Tibial artery (tissue), 4 donors: ENCODE results near the gene NXNL1.

Experiments
- DNase-seq, 2 donors: peaks; one replicate each; pipeline ENCODE4 v3.0.0-alpha.2; 2019
- H3K27ac ChIP-seq, 2 donors: fragments of 200-600 bp; sonication (generic) in 1 of 2; 1 replicate in 1 of 2; 2 replicates in 1 of 2; pipeline ENCODE4 v1.5.1; 2018 to 2019; ENCODE audit warnings: mild to moderate bottlenecking in 1 of 2
- H3K27me3 ChIP-seq, 2 donors: fragments of 200-600 bp; sonication (generic) in 1 of 2; one replicate each; pipeline versions ENCODE4 v1.5.1 to v1.6.0; 2016 to 2019
- H3K36me3 ChIP-seq, 3 donors: fragments of 200-600 bp; sonication (generic) in 2 of 3; one replicate each; pipeline ENCODE4 v1.5.1; 2016 to 2019; ENCODE audit warnings: mild to moderate bottlenecking in 2 of 3
- H3K4me1 ChIP-seq, 4 donors: fragments of 200-600 bp; sonication (generic) in 2 of 4; 1 replicate in 3 of 4; 2 replicates in 1 of 4; pipeline ENCODE4 v1.5.1; 2016 to 2019
- H3K4me3 ChIP-seq, 2 donors: fragments of 200-600 bp; sonication (generic) in 1 of 2; 1 replicate in 1 of 2; 2 replicates in 1 of 2; pipeline ENCODE4 v1.5.1; 2018 to 2019; ENCODE audit warnings: mild to moderate bottlenecking in 2 of 2
- H3K9me3 ChIP-seq, 3 donors: fragments of 200-600 bp; sonication (generic) in 1 of 3; one replicate each; pipeline ENCODE4 v1.5.1; 2016 to 2019
- intact Hi-C: fragments of 100-400 bp; cut with DNase I; formaldehyde crosslinking; loops from one replicate; pipeline ENCODE4 v1.15.0; 2023; ENCODE audit warnings: low total_unique reads
- TF ChIP-seq, protein P1 (sequence below), 2 experiments: fragments of 200-600 bp in 1 of 2; fragments of 450-650 bp in 1 of 2; IDR thresholded peaks; one replicate each; pipeline ENCODE4 v1.5.1; 2017 to 2019; ENCODE audit warnings: antibody characterized with exemption in 2 of 2, mild to moderate bottlenecking in 1 of 2, moderate library complexity in 1 of 2

Gene NXNL1

DNA sequence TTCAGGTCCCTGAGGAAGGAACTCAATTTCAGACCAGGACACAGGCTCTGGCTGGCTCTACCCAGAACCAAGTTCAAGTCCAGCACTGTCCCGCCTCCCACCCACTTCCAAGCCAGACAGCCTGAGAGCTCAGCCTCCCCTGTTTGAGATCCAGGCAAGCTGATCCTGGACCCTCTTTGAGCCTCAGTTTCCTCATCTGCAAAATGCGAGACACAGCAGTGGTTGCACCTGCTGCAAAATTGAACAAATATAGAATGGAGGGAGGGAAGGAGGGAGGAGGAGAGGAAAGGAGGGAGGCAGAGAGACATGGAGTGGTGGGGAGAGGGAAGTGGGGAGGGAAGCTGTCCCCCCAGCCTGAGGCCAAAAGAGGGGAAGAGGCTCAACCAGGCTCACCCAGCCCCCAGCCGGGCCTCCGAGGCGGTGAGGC, 13.0 kb downstream of the NXNL1 start:
- intact Hi-C loops, result no loop called here
- peak overlapping the region in 1 of 2 donors; percentile 51 for H3K4me3 ChIP-seq
- H3K4me1 ChIP-seq, result peaks cover 0 to 14% (median 8%) of the 10 kb centered on the region in 4 donors
- no peaks in the 10 kb centered on the region for H3K36me3 ChIP-seq
- no peaks in the 10 kb centered on the region for H3K9me3 ChIP-seq
- no peak for DNase-seq
- TF ChIP-seq, protein P1, sequence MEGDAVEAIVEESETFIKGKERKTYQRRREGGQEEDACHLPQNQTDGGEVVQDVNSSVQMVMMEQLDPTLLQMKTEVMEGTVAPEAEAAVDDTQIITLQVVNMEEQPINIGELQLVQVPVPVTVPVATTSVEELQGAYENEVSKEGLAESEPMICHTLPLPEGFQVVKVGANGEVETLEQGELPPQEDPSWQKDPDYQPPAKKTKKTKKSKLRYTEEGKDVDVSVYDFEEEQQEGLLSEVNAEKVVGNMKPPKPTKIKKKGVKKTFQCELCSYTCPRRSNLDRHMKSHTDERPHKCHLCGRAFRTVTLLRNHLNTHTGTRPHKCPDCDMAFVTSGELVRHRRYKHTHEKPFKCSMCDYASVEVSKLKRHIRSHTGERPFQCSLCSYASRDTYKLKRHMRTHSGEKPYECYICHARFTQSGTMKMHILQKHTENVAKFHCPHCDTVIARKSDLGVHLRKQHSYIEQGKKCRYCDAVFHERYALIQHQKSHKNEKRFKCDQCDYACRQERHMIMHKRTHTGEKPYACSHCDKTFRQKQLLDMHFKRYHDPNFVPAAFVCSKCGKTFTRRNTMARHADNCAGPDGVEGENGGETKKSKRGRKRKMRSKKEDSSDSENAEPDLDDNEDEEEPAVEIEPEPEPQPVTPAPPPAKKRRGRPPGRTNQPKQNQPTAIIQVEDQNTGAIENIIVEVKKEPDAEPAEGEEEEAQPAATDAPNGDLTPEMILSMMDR (IDR thresholded peaks at IDR 0.05), result no peak
- peaks cover 0 to 39% of the 10 kb centered on the region in 2 donors for H3K27me3 ChIP-seq
- H3K27ac ChIP-seq, result no peak overlapping the region

DNA sequence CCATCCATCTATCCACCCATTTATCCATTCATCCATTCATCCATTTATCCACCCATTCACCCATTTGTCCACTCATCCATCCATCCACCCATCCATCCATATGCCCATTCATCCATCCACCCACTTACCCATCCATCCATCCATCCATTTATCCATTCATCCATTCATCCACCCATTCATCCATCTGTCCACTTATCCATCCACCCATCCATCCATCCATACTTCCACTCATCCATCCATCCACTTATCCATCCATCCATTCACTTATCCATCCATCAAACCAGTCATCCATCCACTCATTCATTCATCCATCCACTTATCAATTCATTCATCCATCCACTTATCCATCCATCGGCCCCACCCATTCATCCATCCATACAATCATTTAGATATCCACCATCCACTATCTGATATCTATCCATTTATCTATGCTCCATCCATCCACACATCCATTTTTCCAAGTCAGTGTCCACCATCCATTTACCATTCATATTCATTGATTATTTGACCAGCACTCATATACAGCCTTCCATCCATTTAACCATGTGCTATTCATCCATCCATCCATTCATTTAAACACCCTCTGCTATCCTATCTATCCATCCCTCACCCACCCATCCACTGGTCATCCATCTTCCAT, 15.1 kb downstream of the NXNL1 start:
- no peaks in the 10 kb centered on the region for H3K9me3 ChIP-seq
- no peak for DNase-seq
- H3K27ac ChIP-seq, result no peak overlapping the region
- peaks cover 0 to 22% of the 10 kb centered on the region in 2 donors for H3K27me3 ChIP-seq
- H3K4me1 ChIP-seq, result peaks cover 0 to 14% (median 8%) of the 10 kb centered on the region in 4 donors
- no peaks in the 10 kb centered on the region for H3K36me3 ChIP-seq
- TF ChIP-seq, protein P1 (IDR thresholded peaks at IDR 0.05), result no peak
- intact Hi-C loops, result no loop called here
- H3K4me3 ChIP-seq, result no peak overlapping the region

DNA sequence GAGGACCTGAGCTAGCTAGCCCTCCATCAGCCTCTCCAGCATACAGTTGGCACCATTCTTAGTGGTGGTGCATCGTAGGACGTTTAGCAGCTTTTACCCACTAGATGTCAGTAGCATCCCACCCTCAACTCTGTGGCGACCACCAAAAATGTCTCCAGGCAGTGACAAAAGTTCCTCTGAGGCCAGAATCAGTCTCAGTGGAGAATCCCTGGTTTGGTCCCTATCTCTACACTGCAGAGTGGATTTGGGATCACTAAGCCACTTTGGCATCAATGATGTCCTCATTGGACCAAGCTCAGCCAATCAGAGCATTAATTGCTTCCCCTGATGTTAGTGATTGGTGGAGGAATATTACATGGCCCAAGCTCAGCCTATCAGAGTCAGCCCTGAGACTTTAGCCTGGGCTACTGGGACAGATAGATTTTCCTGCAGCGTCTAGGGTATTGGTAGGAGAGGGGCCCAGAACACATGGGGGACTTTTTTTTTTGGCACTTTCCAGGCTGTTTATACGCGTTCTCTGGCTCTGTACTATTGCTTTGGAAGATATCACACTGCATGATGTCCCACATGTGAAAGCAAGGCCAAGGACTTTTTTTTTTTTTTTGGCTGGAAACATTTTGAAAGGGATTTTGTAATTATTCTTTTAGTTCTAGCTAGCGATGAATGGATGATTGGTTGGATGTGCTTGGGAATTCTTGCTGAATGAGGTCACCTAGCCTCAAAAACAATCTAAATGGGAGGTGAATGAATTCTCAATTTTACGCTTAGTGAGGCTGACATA, 19.3 kb downstream of the NXNL1 start:
- intact Hi-C loops, result no loop called here
- no peaks in the 10 kb centered on the region for H3K27me3 ChIP-seq
- TF ChIP-seq, protein P1 (IDR thresholded peaks at IDR 0.05), result no peak
- no peak overlapping the region for H3K27ac ChIP-seq
- peaks cover 0 to 2% (median under 1%) of the 10 kb centered on the region in 3 donors for H3K36me3 ChIP-seq
- H3K9me3 ChIP-seq, result no peaks in the 10 kb centered on the region
- H3K4me3 ChIP-seq, result no peak overlapping the region
- no peaks in the 10 kb centered on the region for H3K4me1 ChIP-seq
- no peak for DNase-seq

DNA sequence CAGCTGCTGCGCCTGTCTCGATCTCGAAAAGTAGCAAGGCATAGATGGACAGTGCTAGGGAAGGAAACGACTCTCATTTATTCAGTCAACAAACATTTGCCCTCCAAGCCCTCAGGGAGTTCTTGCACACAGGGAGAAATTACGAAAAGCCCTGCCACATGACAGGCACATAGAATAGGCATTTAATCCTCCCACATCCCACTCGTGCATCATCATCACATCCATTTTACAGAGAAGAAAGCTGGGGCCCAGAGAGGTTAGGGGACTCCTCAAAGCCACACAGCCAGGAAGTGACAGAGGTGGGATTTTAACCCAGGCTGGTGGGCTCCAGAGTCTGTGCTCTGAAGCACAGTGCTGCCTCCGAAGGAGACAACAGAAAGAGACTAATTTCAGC, 23.9 kb downstream of the NXNL1 start:
- Histone ChIP-seq H3K27ac (no peak overlapping the region), H3K27me3 (no peaks in the 10 kb centered on the region), H3K4me3 (no peak overlapping the region), H3K36me3 (peaks cover 0 to 9% (median 8%) of the 10 kb centered on the region in 3 donors), H3K9me3 (no peaks in the 10 kb centered on the region), H3K4me1 (no peaks in the 10 kb centered on the region)
- no peak for DNase-seq
- intact Hi-C loops, result no loop called here
- TF ChIP-seq, protein P1 (IDR thresholded peaks at IDR 0.05), result no peak

DNA sequence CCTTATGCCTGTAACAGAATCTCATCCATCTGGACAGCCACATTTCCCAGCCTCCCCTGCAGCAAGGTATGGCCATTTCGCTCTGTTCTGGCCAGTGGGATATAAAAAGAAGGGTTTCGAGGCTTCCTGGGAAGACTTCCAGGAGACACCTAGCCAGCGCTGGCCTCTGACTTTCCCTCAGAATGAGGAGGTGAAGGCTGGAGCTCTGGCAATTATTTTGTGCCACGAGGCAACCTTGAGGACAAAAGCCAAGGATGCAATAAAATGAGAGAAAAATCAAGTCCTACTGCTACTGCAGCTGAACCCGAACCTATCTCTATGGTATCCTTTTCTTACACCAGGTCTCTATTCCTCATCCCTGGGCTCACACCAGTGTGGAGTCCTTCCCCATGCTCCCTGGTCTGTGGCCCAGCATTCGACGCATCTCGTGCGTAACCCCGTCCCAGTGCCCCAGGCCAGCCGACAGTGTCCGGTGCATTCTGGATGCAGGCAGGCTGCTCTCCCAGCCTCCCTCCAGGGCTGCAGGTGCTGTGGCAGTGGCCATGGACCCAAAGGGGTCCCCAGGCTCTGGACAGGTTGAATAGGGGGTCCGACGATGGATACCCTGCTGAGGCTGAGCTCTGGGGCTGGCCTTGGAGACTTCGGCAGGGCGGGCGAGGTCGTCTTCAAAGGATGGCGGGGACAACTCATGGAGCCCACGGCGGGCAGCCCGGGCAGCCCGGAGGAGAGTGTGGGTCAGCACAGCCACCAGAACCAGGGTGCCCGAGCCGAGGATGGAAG, 24.4 kb downstream of the NXNL1 start:
- no peak for DNase-seq
- H3K9me3 ChIP-seq, result no peaks in the 10 kb centered on the region
- TF ChIP-seq, protein P1 (IDR thresholded peaks at IDR 0.05), result no peak

More for the DNA sequence above, 24.4 kb downstream of the NXNL1 start:
- Histone ChIP-seq H3K36me3 (peaks cover 0 to 9% (median 8%) of the 10 kb centered on the region in 3 donors), H3K4me1 (no peaks in the 10 kb centered on the region), H3K27me3 (no peaks in the 10 kb centered on the region), H3K4me3 (no peak overlapping the region), H3K27ac (no peak overlapping the region)
- intact Hi-C loops, result no loop called here
